Activated CD8-positive, alpha-beta memory T cell treated with anti-CD3 and anti-CD28 coated beads for 24 hours (primary cell): Measurements from ENCODE around the gene SUGCT.

ENCODE experiments used
- DNase-seq: peaks from one replicate; pipeline ENCODE4 v3.0.0-alpha.2; 2020

The SUGCT gene

GRCh38 chr7:40891232-40891631 is 756.4 kb downstream of the SUGCT start:
- no peak for DNase-seq

GRCh38 chr7:40899151-40899550 is 764.3 kb downstream of the SUGCT start:
- DNase-seq: no peak

GRCh38 chr7:40899636-40900507 is 765.1 kb downstream of the SUGCT start:
- no peak for DNase-seq

GRCh38 chr7:40903872-40904271 is 769.1 kb downstream of the SUGCT start:
- DNase-seq: no peak

- DNase-seq: no peak
Observed at GRCh38 chr7:40907286-40907685, 772.5 kb downstream of the SUGCT start.

- no peak for DNase-seq
Observed at GRCh38 chr7:40909346-40909980, 774.7 kb downstream of the SUGCT start.
